ENCODE data around the gene OVOL1. TPM values are rescaled to one million over a fixed set of nuclear protein-coding genes. Genes with fewer than 3 reads are reported as not detected.
"Not testable (repeated sequence)": the region's sequence is repeated elsewhere in the genome, so short reads cannot be mapped to it uniquely, and the experiment has no call there.

Gene OVOL1
- total and polyA plus RNA-seq, 5 donors from 2014 or later, result not detected

DNA sequence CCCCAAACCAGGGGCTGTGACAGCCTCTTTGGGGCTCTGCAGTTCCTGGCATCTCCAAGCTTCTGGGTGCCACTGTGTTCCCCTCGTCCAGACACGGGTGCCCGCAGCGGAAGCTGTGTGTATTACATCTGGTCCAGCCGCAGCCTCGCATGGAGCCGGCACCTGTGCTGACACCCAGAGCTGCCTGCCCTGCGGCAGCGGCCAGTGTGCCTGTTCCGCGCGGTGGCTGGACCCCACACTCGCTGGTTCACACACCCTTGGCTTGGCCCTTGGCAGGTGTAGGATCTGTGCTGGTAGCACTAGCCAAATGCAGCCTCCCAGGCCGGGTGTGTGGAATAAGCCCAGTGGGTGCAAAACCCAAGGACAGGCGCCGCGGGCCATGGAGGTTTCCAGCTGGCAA, 41.8 kb upstream of the OVOL1 start:
- peaks cover 23% of the 10 kb centered on the region for H3K27me3 ChIP-seq (ENCODE audit: control insufficient read depth, insufficient read depth, low read length)
- no peak overlapping the region for H3K27ac ChIP-seq (ENCODE audit: insufficient read depth, low read length, poor library complexity, severe bottlenecking)
- Mint-ChIP-seq H3K36me3 (no peaks in the 10 kb centered on the region), H3K27me3 (peaks cover 39% of the 10 kb centered on the region), H3K27ac (no peak overlapping the region), H3K4me3 (no peak overlapping the region), H3K4me1 (no peaks in the 10 kb centered on the region), H3K9me3 (no peaks in the 10 kb centered on the region)
- no peaks in the 10 kb centered on the region for H3K4me1 ChIP-seq (ENCODE audit: control insufficient read depth, insufficient read depth, low read length, poor library complexity, severe bottlenecking)
- no peaks in the 10 kb centered on the region for H3K9me3 ChIP-seq (ENCODE audit: control insufficient read depth in 2 of 2, low read length in 2 of 2)
- ATAC-seq (ENCODE audit: low read depth in 2 of 2) (no peak), DNase-seq (no peak)
- H3K36me3 ChIP-seq (ENCODE audit: control insufficient read depth, insufficient read depth, low read length), result no peaks in the 10 kb centered on the region
- H3K4me3 ChIP-seq (ENCODE audit: low read depth, low read length), result no peak overlapping the region

DNA sequence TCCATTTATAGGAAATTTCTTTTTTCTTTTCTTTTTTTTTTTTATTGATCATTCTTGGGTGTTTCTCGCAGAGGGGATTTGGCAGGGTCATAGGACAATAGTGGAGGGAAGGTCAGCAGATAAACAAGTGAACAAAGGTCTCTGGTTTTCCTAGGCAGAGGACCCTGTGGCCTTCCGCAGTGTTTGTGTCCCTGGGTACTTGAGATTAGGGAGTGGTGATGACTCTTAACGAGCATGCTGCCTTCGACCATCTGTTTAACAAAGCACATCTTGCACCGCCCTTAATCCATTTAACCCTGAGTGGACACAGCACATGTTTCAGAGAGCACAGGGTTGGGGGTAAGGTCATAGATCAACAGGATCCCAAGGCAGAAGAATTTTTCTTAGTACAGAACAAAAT, 24.7 kb upstream of the OVOL1 start:
- not testable (repeated sequence) for H3K27ac Mint-ChIP-seq; H3K4me1 ChIP-seq (ENCODE audit: control insufficient read depth, insufficient read depth, low read length, poor library complexity, severe bottlenecking); H3K9me3 ChIP-seq (ENCODE audit: control insufficient read depth in 2 of 2, low read length in 2 of 2); H3K36me3 Mint-ChIP-seq; H3K36me3 ChIP-seq (ENCODE audit: control insufficient read depth, insufficient read depth, low read length); H3K27ac ChIP-seq (ENCODE audit: insufficient read depth, low read length, poor library complexity, severe bottlenecking); H3K4me3 Mint-ChIP-seq; H3K9me3 Mint-ChIP-seq; H3K4me3 ChIP-seq (ENCODE audit: low read depth, low read length); ATAC-seq (ENCODE audit: low read depth in 2 of 2); H3K4me1 Mint-ChIP-seq; DNase-seq
- peaks cover 16% of the 10 kb centered on the region for H3K27me3 ChIP-seq (ENCODE audit: control insufficient read depth, insufficient read depth, low read length)
- H3K27me3 Mint-ChIP-seq, result peaks cover 32% of the 10 kb centered on the region

DNA sequence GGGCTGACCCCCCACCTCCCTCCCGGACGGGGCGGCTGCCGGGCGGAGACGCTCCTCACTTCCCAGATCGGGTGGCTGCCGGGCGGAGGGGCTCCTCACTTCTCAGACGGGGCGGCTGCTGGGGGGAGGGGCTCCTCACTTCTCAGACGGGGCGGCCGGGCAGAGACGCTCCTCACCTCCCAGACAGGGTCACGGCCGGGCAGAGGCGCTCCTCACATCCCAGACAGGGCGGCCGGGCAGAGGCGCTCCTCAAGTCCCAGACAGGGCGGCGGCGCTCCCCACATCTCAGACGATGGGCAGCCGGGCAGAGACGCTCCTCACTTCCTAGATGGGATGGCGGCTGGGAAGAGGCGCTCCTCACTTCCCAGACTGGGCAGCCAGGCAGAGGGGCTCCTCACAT, 24.0 kb upstream of the OVOL1 start:
- not testable (repeated sequence) for ATAC-seq (ENCODE audit: low read depth in 2 of 2); H3K4me1 Mint-ChIP-seq; H3K4me3 ChIP-seq (ENCODE audit: low read depth, low read length); H3K36me3 ChIP-seq (ENCODE audit: control insufficient read depth, insufficient read depth, low read length); H3K36me3 Mint-ChIP-seq; H3K27ac ChIP-seq (ENCODE audit: insufficient read depth, low read length, poor library complexity, severe bottlenecking); H3K4me1 ChIP-seq (ENCODE audit: control insufficient read depth, insufficient read depth, low read length, poor library complexity, severe bottlenecking); H3K27ac Mint-ChIP-seq; DNase-seq; H3K9me3 ChIP-seq (ENCODE audit: control insufficient read depth in 2 of 2, low read length in 2 of 2); H3K9me3 Mint-ChIP-seq; H3K4me3 Mint-ChIP-seq
- peaks cover 28% of the 10 kb centered on the region for H3K27me3 Mint-ChIP-seq
- peaks cover 13% of the 10 kb centered on the region for H3K27me3 ChIP-seq (ENCODE audit: control insufficient read depth, insufficient read depth, low read length)

DNA sequence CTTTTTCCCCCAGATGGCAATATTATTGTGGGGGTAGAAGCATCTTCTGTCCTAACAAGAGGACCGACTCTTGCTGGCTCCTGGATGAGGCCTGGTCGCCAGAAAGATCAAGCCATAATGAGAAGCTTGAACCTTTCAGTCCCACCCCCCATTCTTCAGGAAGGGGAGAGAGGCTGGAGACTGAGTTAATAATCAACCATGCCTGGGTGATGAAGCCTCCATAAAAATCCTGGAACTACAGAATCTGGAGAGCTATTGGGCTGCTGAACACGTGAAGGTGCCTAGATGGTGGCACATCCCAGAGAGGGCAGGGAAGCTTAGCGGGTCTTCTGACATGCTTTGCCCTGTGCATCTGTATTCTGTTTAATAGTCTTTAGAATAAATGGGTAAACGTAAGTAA, 22.4 kb upstream of the OVOL1 start:
- DNase-seq (no peak), ATAC-seq (ENCODE audit: low read depth in 2 of 2) (no peak)
- H3K27ac Mint-ChIP-seq, result no peak overlapping the region
- no peak overlapping the region for H3K4me3 Mint-ChIP-seq
- Histone ChIP-seq H3K9me3 (ENCODE audit: control insufficient read depth in 2 of 2, low read length in 2 of 2) (no peaks in the 10 kb centered on the region), H3K4me3 (ENCODE audit: low read depth, low read length) (no peak overlapping the region), H3K27me3 (ENCODE audit: control insufficient read depth, insufficient read depth, low read length) (peaks cover 9% of the 10 kb centered on the region), H3K36me3 (ENCODE audit: control insufficient read depth, insufficient read depth, low read length) (no peaks in the 10 kb centered on the region), H3K4me1 (ENCODE audit: control insufficient read depth, insufficient read depth, low read length, poor library complexity, severe bottlenecking) (no peaks in the 10 kb centered on the region), H3K27ac (ENCODE audit: insufficient read depth, low read length, poor library complexity, severe bottlenecking) (no peak overlapping the region)
- H3K4me1 Mint-ChIP-seq, result peaks cover 0 to under 1% (median under 1%) of the 10 kb centered on the region in 4 donors
- peaks cover 22% of the 10 kb centered on the region for H3K27me3 Mint-ChIP-seq
- no peaks in the 10 kb centered on the region for H3K36me3 Mint-ChIP-seq
- peaks cover 0 to 2% (median 0%) of the 10 kb centered on the region in 7 donors for H3K9me3 Mint-ChIP-seq

DNA sequence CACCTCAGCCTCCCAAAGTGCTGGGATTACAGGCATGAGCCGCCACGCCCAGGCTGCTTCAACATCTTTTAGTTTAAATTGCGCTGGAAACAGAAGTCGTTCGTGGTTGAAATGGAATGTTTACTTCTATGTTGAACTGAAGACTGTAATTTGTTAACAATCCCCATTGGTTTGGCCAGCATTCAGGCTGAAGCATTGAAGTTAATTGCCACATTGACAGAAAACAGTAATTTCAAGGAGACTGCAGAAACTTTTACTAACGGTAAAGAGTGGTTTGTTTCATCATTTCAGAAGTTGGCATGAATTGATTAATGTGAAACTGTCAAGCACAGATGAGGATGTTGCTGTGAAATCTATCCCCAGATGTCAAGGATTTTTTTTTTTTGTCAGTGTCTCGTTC, 20.3 kb upstream of the OVOL1 start:
- no peak overlapping the region for H3K4me3 Mint-ChIP-seq
- peaks cover 0 to under 1% (median 0%) of the 10 kb centered on the region in 7 donors for H3K9me3 Mint-ChIP-seq
- no peaks in the 10 kb centered on the region for H3K9me3 ChIP-seq (ENCODE audit: control insufficient read depth in 2 of 2, low read length in 2 of 2)
- no peaks in the 10 kb centered on the region for H3K4me1 ChIP-seq (ENCODE audit: control insufficient read depth, insufficient read depth, low read length, poor library complexity, severe bottlenecking)
- no peak overlapping the region for H3K27ac ChIP-seq (ENCODE audit: insufficient read depth, low read length, poor library complexity, severe bottlenecking)
- no peak overlapping the region for H3K27ac Mint-ChIP-seq
- H3K4me3 ChIP-seq (ENCODE audit: low read depth, low read length), result no peak overlapping the region
- H3K27me3 ChIP-seq (ENCODE audit: control insufficient read depth, insufficient read depth, low read length), result no peaks in the 10 kb centered on the region
- DNase-seq, result no peak
- peaks cover 15% of the 10 kb centered on the region for H3K27me3 Mint-ChIP-seq
- no peaks in the 10 kb centered on the region for H3K36me3 Mint-ChIP-seq
- no peak for ATAC-seq (ENCODE audit: low read depth in 2 of 2)
- H3K4me1 Mint-ChIP-seq, result peaks cover 3 to 7% (median 6%) of the 10 kb centered on the region in 4 donors
- no peaks in the 10 kb centered on the region for H3K36me3 ChIP-seq (ENCODE audit: control insufficient read depth, insufficient read depth, low read length)

DNA sequence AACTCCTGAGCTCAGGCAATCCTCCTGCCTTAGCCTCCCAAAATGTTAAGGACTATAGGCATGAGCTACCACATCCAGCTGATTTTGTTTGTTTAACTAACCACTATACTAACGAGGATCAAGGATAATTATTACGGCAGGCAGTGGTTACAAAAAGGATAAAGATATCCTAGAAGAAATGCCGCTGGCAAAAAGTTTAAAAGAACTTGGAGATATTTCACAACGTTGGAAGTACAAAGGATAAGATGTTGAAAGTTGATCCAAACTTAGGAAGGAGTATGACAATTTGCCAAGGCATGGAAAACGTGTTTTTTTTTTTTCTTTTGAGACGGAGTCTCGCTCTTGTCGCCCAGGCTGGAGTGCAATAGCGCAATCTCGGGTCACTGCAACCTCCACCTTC, 19.5 kb upstream of the OVOL1 start:
- Histone ChIP-seq H3K27me3 (ENCODE audit: control insufficient read depth, insufficient read depth, low read length) (no peaks in the 10 kb centered on the region), H3K27ac (ENCODE audit: insufficient read depth, low read length, poor library complexity, severe bottlenecking) (no peak overlapping the region), H3K4me3 (ENCODE audit: low read depth, low read length) (no peak overlapping the region), H3K36me3 (ENCODE audit: control insufficient read depth, insufficient read depth, low read length) (no peaks in the 10 kb centered on the region), H3K4me1 (ENCODE audit: control insufficient read depth, insufficient read depth, low read length, poor library complexity, severe bottlenecking) (no peaks in the 10 kb centered on the region), H3K9me3 (ENCODE audit: control insufficient read depth in 2 of 2, low read length in 2 of 2) (no peaks in the 10 kb centered on the region)
- ATAC-seq (ENCODE audit: low read depth in 2 of 2) (no peak), DNase-seq (no peak)
- no peak overlapping the region for H3K27ac Mint-ChIP-seq
- no peaks in the 10 kb centered on the region for H3K36me3 Mint-ChIP-seq
- H3K27me3 Mint-ChIP-seq, result peaks cover 12% of the 10 kb centered on the region
- H3K4me1 Mint-ChIP-seq, result peaks cover 3 to 7% (median 7%) of the 10 kb centered on the region in 4 donors
- no peak overlapping the region for H3K4me3 Mint-ChIP-seq
- no peaks in the 10 kb centered on the region for H3K9me3 Mint-ChIP-seq

DNA sequence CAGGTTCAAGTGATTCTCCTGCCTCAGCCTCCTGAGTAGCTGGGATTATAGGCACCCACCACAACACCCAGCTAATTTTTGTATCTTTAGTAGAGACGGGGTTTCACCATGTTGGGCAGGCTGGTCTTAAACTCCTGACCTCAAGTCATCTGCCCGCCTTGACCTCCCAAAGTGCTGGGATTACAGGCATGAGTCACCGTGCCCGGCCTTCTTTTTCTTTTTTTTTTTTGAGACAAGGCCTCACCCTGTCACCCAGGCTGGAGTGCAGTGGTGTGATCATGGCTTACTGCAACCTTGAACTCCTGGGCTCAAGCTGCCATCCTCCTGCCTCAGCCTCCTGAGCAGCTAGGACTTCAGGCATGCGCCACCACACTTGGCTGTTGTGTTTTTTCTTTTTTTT, 19.1 kb upstream of the OVOL1 start:
- H3K4me3 ChIP-seq (ENCODE audit: low read depth, low read length); H3K9me3 Mint-ChIP-seq: not testable (repeated sequence)

DNA sequence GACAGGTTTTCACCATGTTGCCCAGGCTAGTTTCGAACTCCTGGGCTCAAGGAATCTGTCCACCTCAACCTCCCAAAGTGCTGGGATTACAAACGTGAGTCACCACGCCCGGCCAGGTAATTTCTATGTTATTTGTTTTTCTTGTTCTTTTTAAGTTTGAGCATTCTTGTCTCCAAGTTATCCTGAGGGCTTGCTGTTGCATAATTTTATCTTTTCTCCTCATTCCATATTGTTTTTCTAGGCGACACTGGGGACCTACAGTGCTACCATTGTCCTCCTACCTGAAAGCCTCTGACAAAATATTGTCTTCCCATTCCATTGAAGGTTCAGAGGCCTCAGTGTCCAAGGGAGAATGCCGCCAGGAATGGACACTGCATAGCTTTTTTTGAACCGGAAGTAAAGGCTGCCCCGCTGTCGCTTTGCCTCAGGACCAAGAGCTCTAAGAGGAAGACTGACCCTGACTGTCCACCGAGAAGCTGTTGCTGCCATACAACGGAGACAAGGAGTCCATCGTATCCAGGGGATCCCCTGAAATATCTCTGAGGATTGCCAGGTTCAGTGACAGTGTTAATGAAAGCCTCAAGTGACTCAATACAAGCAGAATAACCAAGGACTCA, 15.8 kb upstream of the OVOL1 start:
- ATAC-seq (ENCODE audit: low read depth in 2 of 2) (no peak), DNase-seq (no peak)
- Histone ChIP-seq H3K4me3 (ENCODE audit: low read depth, low read length) (no peak overlapping the region), H3K27me3 (ENCODE audit: control insufficient read depth, insufficient read depth, low read length) (no peaks in the 10 kb centered on the region), H3K27ac (ENCODE audit: insufficient read depth, low read length, poor library complexity, severe bottlenecking) (no peak overlapping the region), H3K4me1 (ENCODE audit: control insufficient read depth, insufficient read depth, low read length, poor library complexity, severe bottlenecking) (no peaks in the 10 kb centered on the region), H3K9me3 (ENCODE audit: control insufficient read depth in 2 of 2, low read length in 2 of 2) (no peaks in the 10 kb centered on the region), H3K36me3 (ENCODE audit: control insufficient read depth, insufficient read depth, low read length) (no peaks in the 10 kb centered on the region)
- no peaks in the 10 kb centered on the region for H3K9me3 Mint-ChIP-seq
- H3K36me3 Mint-ChIP-seq, result no peaks in the 10 kb centered on the region
- H3K27ac Mint-ChIP-seq, result no peak overlapping the region
- peaks cover 5% of the 10 kb centered on the region for H3K27me3 Mint-ChIP-seq
- no peak overlapping the region for H3K4me3 Mint-ChIP-seq
- peaks cover 6 to 11% (median 7%) of the 10 kb centered on the region in 4 donors for H3K4me1 Mint-ChIP-seq

More for the DNA sequence above, 19.1 kb upstream of the OVOL1 start:
- H3K9me3 ChIP-seq (ENCODE audit: control insufficient read depth in 2 of 2, low read length in 2 of 2); H3K27me3 ChIP-seq (ENCODE audit: control insufficient read depth, insufficient read depth, low read length); H3K4me1 Mint-ChIP-seq; H3K27ac ChIP-seq (ENCODE audit: insufficient read depth, low read length, poor library complexity, severe bottlenecking); H3K4me3 Mint-ChIP-seq; H3K36me3 Mint-ChIP-seq; DNase-seq; H3K4me1 ChIP-seq (ENCODE audit: control insufficient read depth, insufficient read depth, low read length, poor library complexity, severe bottlenecking); H3K36me3 ChIP-seq (ENCODE audit: control insufficient read depth, insufficient read depth, low read length); H3K27ac Mint-ChIP-seq; ATAC-seq (ENCODE audit: low read depth in 2 of 2): not testable (repeated sequence)
- peaks cover 12% of the 10 kb centered on the region for H3K27me3 Mint-ChIP-seq
